Stimulated activated CD4-positive, alpha-beta T cell treated with anti-CD3 and anti-CD28 coated beads, Interleukin-4, amount 100 ng/mL, for 24 hours (primary cell): Measurements from ENCODE around the gene NID1.
A peak's percentile ranks its signal among the peaks of the same experiment; 100 is the strongest.
"Not testable (repeated sequence)": the region's sequence is repeated elsewhere in the genome, so short reads cannot be mapped to it uniquely, and the experiment has no call there.

Experiments used
- DNase-seq: peaks from one replicate; pipeline ENCODE4 v3.0.0-alpha.2; 2020

NID1 gene

GRCh38 chr1:236095705-236096520, 31.0 kb upstream of the NID1 start:
- DNase-seq, result no peak

GRCh38 chr1:236092899-236093298, 28.0 kb upstream of the NID1 start:
- DNase-seq, result no peak

- no peak for DNase-seq
Measured at GRCh38 chr1:236091933-236092318, 27.0 kb upstream of the NID1 start.

GRCh38 chr1:236090741-236091147, 25.9 kb upstream of the NID1 start:
- no peak for DNase-seq

GRCh38 chr1:236089046-236089773, 24.3 kb upstream of the NID1 start:
- DNase-seq, result no peak

- no peak for DNase-seq
Measured at GRCh38 chr1:236086537-236086936, 21.6 kb upstream of the NID1 start.

GRCh38 chr1:236085545-236086159, 20.8 kb upstream of the NID1 start:
- DNase-seq, result no peak

- DNase-seq, result no peak
Measured at GRCh38 chr1:236084386-236084730, 19.5 kb upstream of the NID1 start.

- no peak for DNase-seq
Measured at GRCh38 chr1:236083650-236084385, 18.9 kb upstream of the NID1 start.

GRCh38 chr1:236082526-236082925, 17.6 kb upstream of the NID1 start:
- no peak for DNase-seq

GRCh38 chr1:236081546-236082227, 16.8 kb upstream of the NID1 start:
- DNase-seq, result no peak

GRCh38 chr1:236079703-236080102, 14.8 kb upstream of the NID1 start:
- no peak for DNase-seq

- no peak for DNase-seq
Measured at GRCh38 chr1:236078993-236079392, 14.1 kb upstream of the NID1 start.

- not testable (repeated sequence) for DNase-seq
Measured at GRCh38 chr1:236078077-236078476, 13.2 kb upstream of the NID1 start.

GRCh38 chr1:236075848-236076247, 11.0 kb upstream of the NID1 start:
- no peak for DNase-seq

GRCh38 chr1:236073307-236073897, 8.5 kb upstream of the NID1 start:
- no peak for DNase-seq

GRCh38 chr1:236072001-236072400, 7.1 kb upstream of the NID1 start:
- no peak for DNase-seq

GRCh38 chr1:236070753-236071152, 5.9 kb upstream of the NID1 start:
- DNase-seq, result no peak

- no peak for DNase-seq
Measured at GRCh38 chr1:236069796-236070195, 4.9 kb upstream of the NID1 start.

GRCh38 chr1:236067854-236068454, 3.1 kb upstream of the NID1 start:
- DNase-seq, result no peak

- DNase-seq, result peak; percentile 70
Measured at GRCh38 chr1:236066828-236067386, 2.0 kb upstream of the NID1 start.

- no peak for DNase-seq
Measured at GRCh38 chr1:236066054-236066453, 1.2 kb upstream of the NID1 start.
